ENCODE data around the gene DEUP1. TPM values are rescaled to one million over a fixed set of nuclear protein-coding genes. Genes with fewer than 3 reads are reported as not detected.

The DEUP1 gene
- total RNA-seq, 5 donors from 2014 or later (not counting 1 experiment from before 2014, with no cell fraction given) = not detected

DNA sequence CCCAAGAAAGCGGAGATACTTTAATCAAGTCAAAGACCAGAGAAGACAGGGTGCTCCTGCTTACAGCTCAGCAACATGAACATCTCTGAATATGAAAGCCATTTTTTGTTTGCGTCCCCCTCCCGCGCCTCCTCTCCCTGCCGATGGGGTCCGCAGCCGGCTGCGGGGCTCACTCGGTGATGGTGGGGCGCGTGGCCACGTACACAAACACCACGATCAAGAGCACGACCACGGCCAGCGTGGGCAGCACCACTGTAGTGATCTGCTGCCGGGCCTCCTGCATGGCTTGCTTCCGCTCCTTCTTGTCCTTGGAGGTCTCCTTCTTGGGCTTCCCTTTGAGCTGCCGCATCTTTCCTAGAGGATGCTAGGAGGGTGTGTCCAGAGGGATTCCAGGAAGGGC, 148.3 kb downstream of the DEUP1 start:
- Mint-ChIP-seq H3K36me3 (peaks cover 2% of the 10 kb centered on the region), H3K4me3 (no peak overlapping the region), H3K4me1 (no peaks in the 10 kb centered on the region), H3K27me3 (no peaks in the 10 kb centered on the region), H3K27ac (no peak overlapping the region), H3K9me3 (no peaks in the 10 kb centered on the region)
- ChIA-PET POLR2A (no interaction called here), CTCF (no interaction called here)
- Histone ChIP-seq H3K27ac (ENCODE audit: low read length) (no peak overlapping the region), H3K4me1 (ENCODE audit: control insufficient read depth in 1 of 2, extremely low read depth in 1 of 2, insufficient read depth in 2 of 2, low read length in 2 of 2) (no peaks in the 10 kb centered on the region), H3K27me3 (replicated peaks in 1 of 2; ENCODE audit: control insufficient read depth in 2 of 2, extremely low read depth in 1 of 2, insufficient read depth in 2 of 2, low read length in 1 of 2) (no peaks in the 10 kb centered on the region), H3K9me3 (no peaks in the 10 kb centered on the region), H3K36me3 (ENCODE audit: control insufficient read depth in 2 of 2, extremely low read depth in 1 of 2, insufficient read depth in 1 of 2, low read length in 1 of 2) (no peaks in the 10 kb centered on the region), H3K4me3 (ENCODE audit: control insufficient read depth in 1 of 2, extremely low read depth in 1 of 2, low read length in 1 of 2) (no peak overlapping the region)
- ATAC-seq (replicated peaks in 1 of 4) (no peak), DNase-seq (no peak)
- WGBS (ENCODE audit: insufficient coverage) = 94% methylated on average over 16 of the region's 19 CpGs

DNA sequence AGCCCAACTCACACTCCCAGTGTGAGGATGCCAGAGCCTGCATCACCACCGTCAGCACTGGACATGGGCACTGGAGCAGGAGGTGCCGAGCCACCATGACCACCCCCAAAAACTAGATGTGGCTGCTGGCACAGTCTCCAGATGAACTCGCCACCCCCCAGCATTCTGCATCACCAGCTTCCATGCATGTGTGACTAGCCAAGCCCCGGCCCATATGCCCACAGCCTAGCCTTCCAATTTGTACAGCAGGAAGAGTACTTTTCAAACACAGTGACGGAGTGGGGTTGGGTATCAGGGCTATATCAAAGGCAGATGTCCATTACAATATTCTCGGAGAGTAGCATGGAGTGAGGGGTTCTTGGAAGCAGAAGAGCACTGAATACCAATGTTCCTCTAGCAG, 149.7 kb downstream of the DEUP1 start:
- CTCF ChIA-PET = no interaction called here
- Mint-ChIP-seq H3K9me3 (no peaks in the 10 kb centered on the region), H3K4me3 (no peak overlapping the region), H3K27ac (no peak overlapping the region), H3K36me3 (peaks cover 2% of the 10 kb centered on the region), H3K4me1 (no peaks in the 10 kb centered on the region), H3K27me3 (no peaks in the 10 kb centered on the region)
- Histone ChIP-seq H3K9me3 (no peaks in the 10 kb centered on the region), H3K27me3 (replicated peaks in 1 of 2; ENCODE audit: control insufficient read depth in 2 of 2, extremely low read depth in 1 of 2, insufficient read depth in 2 of 2, low read length in 1 of 2) (no peaks in the 10 kb centered on the region), H3K27ac (ENCODE audit: low read length) (no peak overlapping the region), H3K4me1 (ENCODE audit: control insufficient read depth in 1 of 2, extremely low read depth in 1 of 2, insufficient read depth in 2 of 2, low read length in 2 of 2) (no peaks in the 10 kb centered on the region), H3K4me3 (ENCODE audit: control insufficient read depth in 1 of 2, extremely low read depth in 1 of 2, low read length in 1 of 2) (no peak overlapping the region), H3K36me3 (ENCODE audit: control insufficient read depth in 2 of 2, extremely low read depth in 1 of 2, insufficient read depth in 1 of 2, low read length in 1 of 2) (peaks cover 0 to 2% of the 10 kb centered on the region in 2 donors)
- WGBS (ENCODE audit: insufficient coverage) = 84% methylated on average over 4 of the region's 6 CpGs
- no peak for DNase-seq
- ATAC-seq (replicated peaks in 1 of 4) = no peak
- POLR2A ChIA-PET = no interaction called here

GRCh38 chr11:93480756-93481155, 150.2 kb downstream of the DEUP1 start:
- DNase-seq = no peak
- no peak for ATAC-seq (replicated peaks in 1 of 4)
- WGBS (ENCODE audit: insufficient coverage) = no CpG with 5 or more reads among the region's 1 CpG
- Histone ChIP-seq H3K4me1 (ENCODE audit: control insufficient read depth in 1 of 2, extremely low read depth in 1 of 2, insufficient read depth in 2 of 2, low read length in 2 of 2) (no peaks in the 10 kb centered on the region), H3K27ac (ENCODE audit: low read length) (no peak overlapping the region), H3K4me3 (ENCODE audit: control insufficient read depth in 1 of 2, extremely low read depth in 1 of 2, low read length in 1 of 2) (no peak overlapping the region), H3K9me3 (no peaks in the 10 kb centered on the region), H3K36me3 (ENCODE audit: control insufficient read depth in 2 of 2, extremely low read depth in 1 of 2, insufficient read depth in 1 of 2, low read length in 1 of 2) (peaks cover 0 to 2% of the 10 kb centered on the region in 2 donors), H3K27me3 (replicated peaks in 1 of 2; ENCODE audit: control insufficient read depth in 2 of 2, extremely low read depth in 1 of 2, insufficient read depth in 2 of 2, low read length in 1 of 2) (no peaks in the 10 kb centered on the region)
- ChIA-PET CTCF (no interaction called here), POLR2A (interaction anchor here in 1 of 2 donors (0.6 kb wide), 1 partner anchor 77 kb away, joined by 3 read pairs; no protein-coding TSS in a partner anchor)
- Mint-ChIP-seq H3K4me1 (no peaks in the 10 kb centered on the region), H3K4me3 (no peak overlapping the region), H3K9me3 (no peaks in the 10 kb centered on the region), H3K36me3 (peaks cover 2% of the 10 kb centered on the region), H3K27ac (no peak overlapping the region), H3K27me3 (no peaks in the 10 kb centered on the region)

GRCh38 chr11:93481279-93481678, 150.7 kb downstream of the DEUP1 start:
- DNase-seq (no peak), ATAC-seq (replicated peaks in 1 of 4) (no peak)
- Mint-ChIP-seq H3K27ac (no peak overlapping the region), H3K4me3 (no peak overlapping the region), H3K9me3 (no peaks in the 10 kb centered on the region), H3K36me3 (peaks cover 2% of the 10 kb centered on the region), H3K4me1 (no peaks in the 10 kb centered on the region), H3K27me3 (no peaks in the 10 kb centered on the region)
- ChIA-PET CTCF (no interaction called here), POLR2A (interaction anchor here in 1 of 2 donors (0.6 kb wide), 1 partner anchor 77 kb away, joined by 3 read pairs; no protein-coding TSS in a partner anchor)
- Histone ChIP-seq H3K9me3 (no peaks in the 10 kb centered on the region), H3K4me1 (ENCODE audit: control insufficient read depth in 1 of 2, extremely low read depth in 1 of 2, insufficient read depth in 2 of 2, low read length in 2 of 2) (no peaks in the 10 kb centered on the region), H3K27me3 (replicated peaks in 1 of 2; ENCODE audit: control insufficient read depth in 2 of 2, extremely low read depth in 1 of 2, insufficient read depth in 2 of 2, low read length in 1 of 2) (no peaks in the 10 kb centered on the region), H3K27ac (ENCODE audit: low read length) (no peak overlapping the region), H3K36me3 (ENCODE audit: control insufficient read depth in 2 of 2, extremely low read depth in 1 of 2, insufficient read depth in 1 of 2, low read length in 1 of 2) (peaks cover 0 to 2% of the 10 kb centered on the region in 2 donors), H3K4me3 (ENCODE audit: control insufficient read depth in 1 of 2, extremely low read depth in 1 of 2, low read length in 1 of 2) (no peak overlapping the region)
- WGBS (ENCODE audit: insufficient coverage) = 89% methylated on average over 10 of the region's 16 CpGs

DNA sequence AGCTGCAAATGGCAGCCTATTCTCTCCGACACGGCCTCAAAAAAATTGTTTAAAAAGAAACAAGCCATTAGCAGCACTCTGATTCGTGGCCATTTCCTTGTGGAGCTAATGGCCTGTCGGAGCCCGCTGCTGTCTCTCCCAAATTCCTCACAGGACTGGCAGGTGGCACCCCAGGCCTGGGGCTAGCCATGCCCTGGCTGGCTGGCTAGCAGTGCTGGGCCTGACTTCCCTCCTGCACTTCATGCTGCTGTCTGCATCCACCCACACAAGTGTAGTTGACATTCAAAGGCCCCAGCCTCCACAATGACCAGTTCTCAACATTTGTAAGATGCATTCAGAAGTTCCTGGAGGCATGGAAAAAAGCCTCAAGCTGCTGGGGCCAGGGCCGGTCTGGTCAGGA, 151.2 kb downstream of the DEUP1 start:
- H3K9me3 ChIP-seq = no peaks in the 10 kb centered on the region
- POLR2A ChIA-PET = no interaction called here
- CTCF ChIA-PET = no interaction called here
- Mint-ChIP-seq H3K36me3 (peaks cover 2% of the 10 kb centered on the region), H3K27me3 (no peaks in the 10 kb centered on the region), H3K27ac (no peak overlapping the region), H3K9me3 (no peaks in the 10 kb centered on the region), H3K4me1 (no peaks in the 10 kb centered on the region), H3K4me3 (no peak overlapping the region)
- peaks cover 0 to 2% of the 10 kb centered on the region in 2 donors for H3K36me3 ChIP-seq (ENCODE audit: control insufficient read depth in 2 of 2, extremely low read depth in 1 of 2, insufficient read depth in 1 of 2, low read length in 1 of 2)
- no peaks in the 10 kb centered on the region for H3K27me3 ChIP-seq (replicated peaks in 1 of 2; ENCODE audit: control insufficient read depth in 2 of 2, extremely low read depth in 1 of 2, insufficient read depth in 2 of 2, low read length in 1 of 2)
- ATAC-seq (replicated peaks in 1 of 4) (no peak), DNase-seq (no peak)
- H3K4me3 ChIP-seq (ENCODE audit: control insufficient read depth in 1 of 2, extremely low read depth in 1 of 2, low read length in 1 of 2) = no peak overlapping the region
- WGBS (ENCODE audit: insufficient coverage) = 94% methylated on average over 6 of the region's 6 CpGs
- H3K4me1 ChIP-seq (ENCODE audit: control insufficient read depth in 1 of 2, extremely low read depth in 1 of 2, insufficient read depth in 2 of 2, low read length in 2 of 2) = no peaks in the 10 kb centered on the region
- H3K27ac ChIP-seq (ENCODE audit: low read length) = no peak overlapping the region

- Histone ChIP-seq H3K4me1 (ENCODE audit: control insufficient read depth in 1 of 2, extremely low read depth in 1 of 2, insufficient read depth in 2 of 2, low read length in 2 of 2) (no peaks in the 10 kb centered on the region), H3K27me3 (replicated peaks in 1 of 2; ENCODE audit: control insufficient read depth in 2 of 2, extremely low read depth in 1 of 2, insufficient read depth in 2 of 2, low read length in 1 of 2) (no peaks in the 10 kb centered on the region), H3K9me3 (no peaks in the 10 kb centered on the region), H3K27ac (ENCODE audit: low read length) (no peak overlapping the region), H3K4me3 (ENCODE audit: control insufficient read depth in 1 of 2, extremely low read depth in 1 of 2, low read length in 1 of 2) (no peak overlapping the region), H3K36me3 (ENCODE audit: control insufficient read depth in 2 of 2, extremely low read depth in 1 of 2, insufficient read depth in 1 of 2, low read length in 1 of 2) (peaks cover 0 to 2% of the 10 kb centered on the region in 2 donors)
- CTCF ChIA-PET = interaction anchor here in 1 of 2 donors (0.9 kb wide), 1 partner anchor 99 kb away, joined by 3 read pairs; no protein-coding TSS in a partner anchor
- Mint-ChIP-seq H3K9me3 (no peaks in the 10 kb centered on the region), H3K27ac (no peak overlapping the region), H3K27me3 (no peaks in the 10 kb centered on the region), H3K36me3 (peaks cover 2% of the 10 kb centered on the region), H3K4me3 (no peak overlapping the region), H3K4me1 (no peaks in the 10 kb centered on the region)
- ATAC-seq (replicated peaks in 1 of 4) = no peak
- DNase-seq = no peak
- WGBS (ENCODE audit: insufficient coverage) = 92% methylated on average over 6 of the region's 10 CpGs
- POLR2A ChIA-PET = no interaction called here
These were observed 152.0 kb downstream of the DEUP1 start for GRCh38 chr11:93482556-93482955.

DNA sequence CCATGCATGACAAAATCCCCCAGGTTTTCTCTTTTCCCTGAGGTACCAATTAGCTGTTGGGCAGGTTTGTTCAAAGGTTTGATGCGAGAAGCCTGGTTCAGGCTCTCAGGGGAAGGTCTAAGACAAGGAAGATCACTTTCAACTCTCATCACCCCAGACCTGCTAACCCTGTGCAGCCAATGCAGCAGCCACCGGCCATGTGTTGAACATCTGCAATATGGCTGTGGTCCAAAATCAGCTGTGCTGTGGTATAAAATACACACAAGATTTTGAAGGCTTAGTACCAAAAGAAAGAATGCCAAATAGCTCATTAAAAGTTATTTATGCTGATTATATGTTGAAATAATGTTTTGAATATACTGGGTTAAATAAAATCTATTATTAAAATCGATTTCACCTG, 154.2 kb downstream of the DEUP1 start:
- ChIA-PET CTCF (no interaction called here), POLR2A (no interaction called here)
- no peak for DNase-seq
- no peak for ATAC-seq (replicated peaks in 1 of 4)
- no peaks in the 10 kb centered on the region for H3K36me3 Mint-ChIP-seq
- Histone ChIP-seq H3K36me3 (ENCODE audit: control insufficient read depth in 2 of 2, extremely low read depth in 1 of 2, insufficient read depth in 1 of 2, low read length in 1 of 2) (peaks cover 0 to 2% of the 10 kb centered on the region in 2 donors), H3K4me1 (ENCODE audit: control insufficient read depth in 1 of 2, extremely low read depth in 1 of 2, insufficient read depth in 2 of 2, low read length in 2 of 2) (no peaks in the 10 kb centered on the region), H3K27ac (ENCODE audit: low read length) (no peak overlapping the region), H3K4me3 (ENCODE audit: control insufficient read depth in 1 of 2, extremely low read depth in 1 of 2, low read length in 1 of 2) (no peak overlapping the region), H3K9me3 (no peaks in the 10 kb centered on the region), H3K27me3 (replicated peaks in 1 of 2; ENCODE audit: control insufficient read depth in 2 of 2, extremely low read depth in 1 of 2, insufficient read depth in 2 of 2, low read length in 1 of 2) (no peaks in the 10 kb centered on the region)
- 80% methylated on average over 1 of the region's 3 CpGs for WGBS (ENCODE audit: insufficient coverage)
- H3K9me3 Mint-ChIP-seq = no peaks in the 10 kb centered on the region
- no peak overlapping the region for H3K27ac Mint-ChIP-seq
- no peaks in the 10 kb centered on the region for H3K27me3 Mint-ChIP-seq
- H3K4me1 Mint-ChIP-seq = no peaks in the 10 kb centered on the region
- no peak overlapping the region for H3K4me3 Mint-ChIP-seq
